Small intestine (tissue), 7 donors: ENCODE data around the gene ASCL4. TPM values are rescaled to one million over a fixed set of nuclear protein-coding genes. Genes with fewer than 3 reads are reported as not detected.

Experiments
- DNase-seq, 2 donors: peaks; one replicate each; pipeline versions ENCODE4 v3.0.0 to v3.0.0-alpha.2; 2013
- FAIRE-seq: peaks from 2 replicates; lab custom pipeline; 2012; peaks lifted over from hg19 to GRCh38; lab: Jason Lieb, UNC
- H3K27ac ChIP-seq, 3 donors: one replicate each; pipeline ENCODE4 v1.5.1; 2013; ENCODE audit warnings: low read length in 2 of 3, mild to moderate bottlenecking in 2 of 3, control low read depth in 1 of 3, inconsistent platforms in 1 of 3, low read depth in 1 of 3, moderate library complexity in 1 of 3
- H3K27me3 ChIP-seq, 3 donors: one replicate each; pipeline ENCODE4 v1.6.1; 2013; ENCODE audit warnings: low read length in 3 of 3, inconsistent platforms in 1 of 3; ENCODE audit not compliant: control insufficient read depth in 3 of 3, insufficient read depth in 3 of 3
- H3K36me3 ChIP-seq, 3 donors: one replicate each; pipeline ENCODE4 v1.6.1; 2013; ENCODE audit warnings: low read length in 3 of 3, inconsistent platforms in 1 of 3, low read depth in 1 of 3, mild to moderate bottlenecking in 1 of 3, moderate library complexity in 1 of 3; ENCODE audit not compliant: control insufficient read depth in 3 of 3, insufficient read depth in 2 of 3
- H3K4me1 ChIP-seq, 3 donors: one replicate each; pipeline ENCODE4 v1.6.1; 2013; ENCODE audit warnings: low read length in 2 of 3, inconsistent platforms in 1 of 3, low read depth in 1 of 3, mild to moderate bottlenecking in 1 of 3, moderate library complexity in 1 of 3; ENCODE audit not compliant: control insufficient read depth in 3 of 3, insufficient read depth in 2 of 3
- H3K4me3 ChIP-seq, 3 donors: one replicate each; pipeline ENCODE4 v1.5.1; 2013; ENCODE audit warnings: low read length in 3 of 3, control low read depth in 1 of 3, inconsistent platforms in 1 of 3, low read depth in 1 of 3, mild to moderate bottlenecking in 1 of 3, moderate library complexity in 1 of 3
- H3K9me3 ChIP-seq, 2 donors: one replicate each; pipeline ENCODE4 v1.6.1; 2013; ENCODE audit warnings: low read depth in 1 of 2, low read length in 1 of 2; ENCODE audit not compliant: control insufficient read depth in 2 of 2, insufficient read depth in 1 of 2
- WGBS, 3 donors: extraction: QIAGEN DNeasy Blood & Tissue Kit; methylation state at CpG; one replicate each; pipeline ENCODE4 v1.1.7; 2013; 5-methylcytosine and 5-hydroxymethylcytosine counted together
- polyA plus RNA-seq, 4 donors: library from polyadenylated mRNA; stranded (reverse) in 3 of 4; unstranded in 1 of 4; fragments of 200-250 nt in 3 of 4; fragments of 120-200 nt in 1 of 4; gene quantifications; one replicate each; pipeline versions ENCODE4 v1.2.1 to v1.2.3, GENCODE V29; 2013
- donor health status: healthy with polysubstance abuse.
- donor health status: control.
- donor health status: control.
- donor health status: Bipolar disorder and iron deficiency.
- donor health status: healthy.

The ASCL4 gene
- polyA plus RNA-seq, 4 donors = 0.07 TPM; not detected in 3

DNA sequence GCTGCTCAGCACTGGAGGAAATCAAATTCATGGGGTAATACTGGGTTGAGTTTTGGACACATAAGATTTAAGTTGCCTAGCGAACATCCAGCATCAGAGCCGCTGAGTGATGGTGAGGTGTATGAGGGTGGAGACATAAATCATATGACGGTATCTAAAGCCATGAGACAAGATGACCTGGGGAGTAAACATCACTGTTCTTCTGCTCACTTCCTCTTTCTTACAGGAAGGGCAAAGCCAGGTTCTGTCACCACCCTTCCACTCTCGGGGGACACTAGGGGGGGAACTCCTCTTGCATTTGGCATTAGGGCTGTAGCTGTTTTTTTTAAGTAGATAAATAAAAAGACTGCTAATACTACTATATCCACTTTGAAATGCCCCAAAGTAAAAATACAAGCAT, 37.6 kb upstream of the ASCL4 start:
- no peaks in the 10 kb centered on the region for H3K9me3 ChIP-seq
- H3K4me3 ChIP-seq = no peak overlapping the region
- no peak overlapping the region for H3K27ac ChIP-seq
- H3K4me1 ChIP-seq = no peaks in the 10 kb centered on the region
- FAIRE-seq (no peak), DNase-seq (no peak)
- 83 to 93% (median 84%) methylated on average over 4 of the region's 4 CpGs for WGBS, 3 donors
- peaks cover 23 to 37% (median 34%) of the 10 kb centered on the region in 3 donors for H3K36me3 ChIP-seq
- no peaks in the 10 kb centered on the region for H3K27me3 ChIP-seq

DNA sequence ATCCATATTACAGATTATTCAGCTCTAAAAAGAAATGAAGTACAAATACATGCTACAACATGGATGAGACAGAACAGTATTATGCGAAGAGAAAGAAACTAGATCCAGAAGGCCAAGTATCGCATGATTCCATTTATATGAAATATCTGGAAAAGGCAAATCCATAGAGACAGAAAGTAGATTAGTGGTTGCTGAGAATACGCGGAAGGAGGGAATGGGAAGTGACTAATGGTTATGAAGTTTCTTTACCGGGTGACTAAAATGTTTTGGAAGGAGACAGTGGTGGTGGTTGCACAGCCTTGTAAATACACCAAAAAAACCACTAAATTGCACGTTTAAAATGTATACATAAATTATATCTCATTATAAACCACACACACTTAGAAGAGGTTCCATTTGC, 26.0 kb upstream of the ASCL4 start:
- no peak overlapping the region for H3K4me3 ChIP-seq
- no peak overlapping the region for H3K27ac ChIP-seq
- FAIRE-seq (no peak), DNase-seq (no peak)
- H3K9me3 ChIP-seq = no peaks in the 10 kb centered on the region
- H3K36me3 ChIP-seq = peaks cover 7 to 45% (median 45%) of the 10 kb centered on the region in 3 donors
- WGBS, 3 donors = 76 to 86% (median 81%) methylated on average over 6 of the region's 6 CpGs
- no peaks in the 10 kb centered on the region for H3K4me1 ChIP-seq
- H3K27me3 ChIP-seq = no peaks in the 10 kb centered on the region

DNA sequence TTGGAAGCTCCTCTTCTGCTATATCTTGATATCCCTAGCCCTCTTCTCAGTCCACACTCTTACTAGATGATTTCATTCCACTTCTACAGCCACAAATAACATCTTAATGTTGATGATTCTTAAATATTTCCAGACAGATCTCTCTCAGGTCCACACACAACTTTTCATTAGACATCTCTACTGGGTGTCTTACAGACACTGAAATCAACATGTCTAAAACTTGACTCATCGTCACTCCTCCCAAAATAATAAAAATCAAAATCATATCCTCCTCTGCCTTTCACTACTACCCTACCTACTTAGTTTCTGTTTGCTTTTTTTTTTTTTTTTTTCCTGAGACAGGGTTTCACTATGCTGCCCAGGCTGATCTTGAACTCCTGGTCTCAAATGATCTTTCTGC, 25.4 kb upstream of the ASCL4 start:
- H3K27ac ChIP-seq = no peak overlapping the region
- H3K4me3 ChIP-seq = no peak overlapping the region
- H3K36me3 ChIP-seq = peaks cover 7 to 48% (median 41%) of the 10 kb centered on the region in 3 donors
- no peak for FAIRE-seq
- H3K4me1 ChIP-seq = no peaks in the 10 kb centered on the region
- H3K27me3 ChIP-seq = no peaks in the 10 kb centered on the region
- 91 to 100% (median 93%) methylated on average over 1 of the region's 1 CpG for WGBS, 3 donors
- H3K9me3 ChIP-seq = no peaks in the 10 kb centered on the region
- DNase-seq = no peak

DNA sequence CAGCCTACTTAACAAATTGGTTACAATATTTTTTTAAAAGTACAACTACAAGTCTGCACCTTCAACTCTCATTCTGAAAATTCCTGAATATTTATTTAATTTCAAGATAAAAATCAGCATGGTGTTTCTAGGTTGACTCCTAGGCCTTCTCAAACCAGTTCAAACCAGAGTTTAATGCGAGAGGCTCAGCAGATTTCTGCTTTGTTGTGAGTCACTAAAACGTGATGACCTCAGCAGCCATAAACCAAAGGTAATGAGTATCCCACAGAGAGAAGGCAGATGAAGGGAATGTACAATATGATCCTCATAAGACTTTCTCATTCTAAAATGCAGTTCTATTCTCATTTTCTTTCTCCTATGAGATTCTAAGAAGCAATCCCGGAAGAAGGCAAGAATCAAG, 15.1 kb upstream of the ASCL4 start:
- 11 to 31% (median 14%) methylated on average over 3 of the region's 3 CpGs for WGBS, 3 donors
- Histone ChIP-seq H3K27ac (peak overlapping the region in 2 of 3 donors; percentile 85 to 96), H3K27me3 (peaks cover 0 to 4% (median 0%) of the 10 kb centered on the region in 3 donors), H3K36me3 (peaks cover 2 to 20% (median 6%) of the 10 kb centered on the region in 3 donors), H3K9me3 (no peaks in the 10 kb centered on the region), H3K4me3 (peak overlapping the region in 2 of 3 donors; percentile 84 to 90), H3K4me1 (peaks cover 5 to 6% (median 6%) of the 10 kb centered on the region in 3 donors)
- FAIRE-seq (no peak), DNase-seq (peak; percentile 93 to 95)

DNA sequence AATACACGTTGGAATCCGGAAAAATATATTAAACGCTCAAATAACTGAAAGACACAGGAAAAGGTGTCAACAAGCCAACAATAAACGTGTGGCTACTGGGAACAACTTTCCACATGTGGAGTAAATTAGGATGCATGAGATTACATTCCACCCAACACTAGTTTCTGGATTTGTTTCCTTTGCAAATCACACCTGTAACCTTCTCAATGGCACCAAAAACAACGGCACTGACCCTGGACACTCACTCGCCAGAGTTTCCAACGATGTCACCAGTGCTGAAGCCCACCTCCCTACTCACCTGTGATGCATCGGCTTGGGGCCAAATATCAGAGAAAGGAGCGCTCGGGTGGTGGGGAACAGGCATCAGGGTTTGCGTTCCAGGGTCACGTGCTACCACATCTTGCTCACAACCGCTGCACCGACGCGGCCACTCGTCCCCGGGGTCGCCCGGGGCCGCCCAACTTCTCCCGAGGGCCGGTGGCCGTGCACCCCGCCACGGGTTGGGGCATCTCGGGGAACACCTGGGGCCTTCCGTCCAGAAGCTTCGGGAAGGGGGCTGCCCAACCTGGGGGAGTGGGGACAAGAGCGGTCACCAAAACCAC, 14.2 kb upstream of the ASCL4 start:
- Histone ChIP-seq H3K4me1 (peaks cover 5 to 6% (median 6%) of the 10 kb centered on the region in 3 donors), H3K36me3 (peaks cover 2 to 15% (median 2%) of the 10 kb centered on the region in 3 donors), H3K27ac (peak overlapping the region; percentile 85 to 96 (median 92)), H3K4me3 (peak overlapping the region; percentile 84 to 99 (median 90)), H3K9me3 (no peaks in the 10 kb centered on the region), H3K27me3 (peaks cover 0 to 5% (median 0%) of the 10 kb centered on the region in 3 donors)
- DNase-seq (peak; percentile 41 to 72), FAIRE-seq (no peak)
- WGBS, 3 donors = 0 to 2% (median 1%) methylated on average over 29 to 30 of the region's 30 CpGs

DNA sequence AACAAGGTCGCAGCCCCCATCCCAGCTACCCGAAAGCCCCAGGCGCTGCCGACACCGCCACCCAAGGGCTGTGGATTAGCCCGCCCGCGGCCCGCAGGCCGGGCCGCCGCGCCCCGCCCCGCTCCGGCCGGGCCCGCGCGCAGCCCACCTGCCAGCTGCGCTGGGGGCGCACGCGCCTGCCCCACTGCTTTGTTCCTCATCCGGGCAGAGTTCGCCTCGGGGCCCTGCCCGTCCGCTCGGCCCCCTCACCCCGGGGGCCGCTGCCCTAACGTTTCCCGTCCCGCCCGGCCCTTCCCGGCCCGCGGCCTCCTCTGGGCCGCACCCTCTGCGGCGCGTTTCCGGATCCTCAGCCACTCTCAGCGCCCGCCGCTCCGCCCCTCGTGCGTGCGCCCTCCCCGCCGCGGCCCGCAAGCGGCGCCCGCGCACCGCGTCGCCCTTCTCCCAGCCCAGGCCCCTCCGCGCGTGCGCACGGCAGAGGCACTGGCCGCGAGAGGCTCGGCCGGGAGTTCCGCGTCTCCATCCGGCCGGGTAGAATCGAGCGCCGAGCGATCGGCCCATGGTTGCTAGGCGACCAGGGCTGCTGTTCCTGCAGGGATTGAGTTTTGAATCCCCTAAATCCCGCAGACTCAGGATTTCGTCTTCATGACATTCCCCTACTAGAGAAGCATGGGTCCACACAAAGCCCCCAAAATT, 13.5 kb upstream of the ASCL4 start, which contains the start of gene PRDM4:
PRDM4 (minus strand) TSS at position 329 of the 693 bp plus-strand sequence. CDS start 622 bp downstream, outside the sequence.
- Histone ChIP-seq H3K4me1 (peaks cover 5 to 6% (median 6%) of the 10 kb centered on the region in 3 donors), H3K27ac (peak within 1 kb of the TSS; percentile 85 to 96 (median 92)), H3K4me3 (peak within 1 kb of the TSS; percentile 84 to 99 (median 90)), H3K36me3 (peaks cover 0 to 11% (median 2%) of the 10 kb centered on the region in 3 donors), H3K9me3 (no peaks in the 10 kb centered on the region), H3K27me3 (peaks cover 0 to 5% (median 0%) of the 10 kb centered on the region in 3 donors)
- DNase-seq (peak; percentile 97 to 98), FAIRE-seq (no peak)
- WGBS, 3 donors = 0 to 1% (median 0%) methylated on average over 51 to 83 of the region's 83 CpGs

DNA sequence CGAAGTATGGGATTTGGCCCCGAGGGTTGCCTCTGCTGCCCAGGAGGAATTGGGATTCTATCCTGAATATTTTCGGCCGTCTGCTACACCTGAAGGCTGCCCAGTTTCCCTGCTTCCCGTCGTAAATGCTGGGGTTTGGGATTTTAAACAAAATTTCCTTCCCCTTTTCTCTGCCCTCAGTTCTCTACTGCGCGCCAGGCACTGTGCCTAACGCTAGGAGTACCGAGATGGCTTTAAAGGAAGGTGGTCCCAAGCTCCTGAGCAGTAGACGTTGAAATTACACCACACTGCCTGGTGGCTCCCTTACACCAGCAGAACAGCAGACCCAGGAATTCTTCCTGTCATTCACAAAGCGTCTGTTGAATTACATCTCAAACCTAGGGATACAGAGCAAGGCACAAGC, 13.0 kb upstream of the ASCL4 start:
- Histone ChIP-seq H3K9me3 (no peaks in the 10 kb centered on the region), H3K4me1 (peaks cover 5 to 6% (median 6%) of the 10 kb centered on the region in 3 donors), H3K4me3 (peak overlapping the region; percentile 40 to 90 (median 67)), H3K36me3 (peaks cover 0 to 9% (median 0%) of the 10 kb centered on the region in 3 donors), H3K27me3 (peaks cover 0 to 5% (median 0%) of the 10 kb centered on the region in 3 donors), H3K27ac (peak overlapping the region in 2 of 3 donors; percentile 50 to 92)
- FAIRE-seq (no peak), DNase-seq (no peak)
- 1 to 4% (median 3%) methylated on average over 12 of the region's 12 CpGs for WGBS, 3 donors

DNA sequence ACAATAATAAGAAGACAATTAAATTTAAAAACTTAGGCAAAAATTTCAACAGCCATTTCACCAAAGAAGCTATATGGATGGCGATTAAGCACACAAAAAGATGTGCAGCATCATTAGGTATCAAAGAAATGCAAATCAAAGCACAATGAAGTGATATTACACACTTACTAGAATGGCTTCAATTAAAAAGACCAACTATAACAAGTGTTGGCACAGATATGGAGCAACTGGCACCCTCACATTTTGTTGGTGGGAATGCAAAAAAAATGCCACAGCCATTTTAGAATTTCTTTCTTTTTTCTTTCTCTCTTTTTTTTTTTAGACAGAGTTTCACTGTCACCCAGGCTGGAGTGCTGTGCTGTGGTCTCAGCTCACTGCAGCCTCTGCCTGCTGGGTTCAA, 11.6 kb upstream of the ASCL4 start:
- Histone ChIP-seq H3K4me1 (peaks cover 5 to 6% (median 6%) of the 10 kb centered on the region in 3 donors), H3K27me3 (peaks cover 0 to 5% (median 0%) of the 10 kb centered on the region in 3 donors), H3K4me3 (no peak overlapping the region), H3K36me3 (peaks cover 0 to 6% (median 0%) of the 10 kb centered on the region in 3 donors), H3K27ac (no peak overlapping the region), H3K9me3 (no peaks in the 10 kb centered on the region)
- WGBS, 3 donors = 83 to 89% (median 88%) methylated on average over 1 of the region's 1 CpG
- no peak for DNase-seq
- FAIRE-seq = no peak
